Measurements from ENCODE around the gene IQSEC1. TPM values are rescaled to one million over a fixed set of nuclear protein-coding genes. Genes with fewer than 3 reads are reported as not detected.

The IQSEC1 gene
- total and polyA plus RNA-seq, 2 of the 8 experiments (the other 6 are each of a cell fraction or from before 2014, with no cell fraction given): 6.8 to 28.8 TPM

DNA sequence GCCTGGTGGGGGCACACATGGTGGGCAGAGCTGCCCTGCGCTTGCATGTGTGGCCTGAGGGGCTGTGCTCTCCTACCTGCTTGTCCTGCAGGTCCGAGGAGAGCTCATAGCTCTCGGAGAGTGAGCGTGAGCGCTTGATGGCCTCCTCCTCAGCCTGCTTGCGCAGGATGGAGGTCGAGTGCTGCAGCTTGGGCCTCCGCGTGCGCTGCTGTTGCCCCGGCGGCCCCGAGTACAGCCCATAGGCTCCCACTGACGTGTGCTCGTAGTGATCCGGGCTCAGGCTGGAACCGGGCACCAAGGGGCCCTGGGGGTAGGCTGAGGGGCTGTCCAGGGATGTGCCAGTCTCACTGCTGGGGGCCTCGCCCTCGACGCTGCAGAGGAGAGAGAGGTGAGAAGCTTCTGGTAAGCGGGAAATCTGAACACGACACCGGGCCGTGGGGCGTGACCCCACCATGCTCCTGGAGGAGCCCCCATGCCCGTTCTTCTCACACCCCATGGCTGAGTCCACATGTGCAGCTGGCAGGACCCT, 131.7 kb downstream of the IQSEC1 start:
- H3K23ac ChIP-seq (ENCODE audit: insufficient read length): no peak overlapping the region
- no peak overlapping the region for H3K18ac ChIP-seq (ENCODE audit: extremely low read depth, low read length)
- no peak overlapping the region for H2BK120ac ChIP-seq (replicated peaks; ENCODE audit: low read depth, low read length)
- H3K9me3 ChIP-seq (ENCODE audit: insufficient read depth in 2 of 2, low read depth in 1 of 2, low read length in 1 of 2): no peaks in the 10 kb centered on the region
- H3K56ac ChIP-seq (replicated peaks; ENCODE audit: insufficient read length, low read depth, low read length): no peak overlapping the region
- H3K4me2 ChIP-seq (ENCODE audit: insufficient read depth in 1 of 2, low read depth in 2 of 2, low read length in 2 of 2): no peak overlapping the region
- WGBS, 2 experiments (ENCODE audit: extremely low coverage in 1 of 2, insufficient coverage in 1 of 2, insufficient read length in 1 of 2, insufficient replicate concordance in 2 of 2, low coverage in 1 of 2, low lambda C conversion rate in 2 of 2, missing lambda C conversion rate in 1 of 2): 92% methylated on average over 26 of the region's 26 CpGs; no CpG with 5 or more reads in 1 of the 2 experiments
- no peaks in the 10 kb centered on the region for H3K79me2 ChIP-seq (ENCODE audit: control insufficient read depth in 1 of 2, insufficient read depth in 2 of 2, low read length in 2 of 2)
- no peak overlapping the region for H4K5ac ChIP-seq (ENCODE audit: insufficient read length, low read depth, low read length)
- H2AFZ ChIP-seq (ENCODE audit: low read length): no peak overlapping the region
- H4K91ac ChIP-seq (replicated peaks; ENCODE audit: insufficient read length, low read length): no peak overlapping the region
- POLR2A ChIA-PET (ENCODE audit: partially characterized antibody): interaction anchor here (0.5 kb wide), 1 partner anchor 93 kb away, joined by 3 read pairs; no protein-coding TSS in a partner anchor
- H3K36me3 ChIP-seq (ENCODE audit: control insufficient read depth in 2 of 4, insufficient read depth in 4 of 4, low read length in 3 of 4): no peaks in the 10 kb centered on the region; a peak in 2 of 8 replicates
- no peak for TF ChIP-seq TBP (IDR thresholded peaks at IDR 0.05; ENCODE audit: low read depth, low read length)
- no peak for TF ChIP-seq SIX5 (IDR thresholded peaks at IDR 0.05; ENCODE audit: low read depth, low read length)
- TF ChIP-seq CBX8 (IDR thresholded peaks at IDR 0.05; ENCODE audit: borderline replicate concordance, low read depth, low read length): no peak
- no peak for TF ChIP-seq CTBP2 (IDR thresholded peaks at IDR 0.05; ENCODE audit: borderline replicate concordance, insufficient read depth, insufficient read length, low read length)
- TF ChIP-seq, protein P1, sequence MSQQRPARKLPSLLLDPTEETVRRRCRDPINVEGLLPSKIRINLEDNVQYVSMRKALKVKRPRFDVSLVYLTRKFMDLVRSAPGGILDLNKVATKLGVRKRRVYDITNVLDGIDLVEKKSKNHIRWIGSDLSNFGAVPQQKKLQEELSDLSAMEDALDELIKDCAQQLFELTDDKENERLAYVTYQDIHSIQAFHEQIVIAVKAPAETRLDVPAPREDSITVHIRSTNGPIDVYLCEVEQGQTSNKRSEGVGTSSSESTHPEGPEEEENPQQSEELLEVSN (IDR thresholded peaks at IDR 0.05): no peak
- no peak for TF ChIP-seq CEBPB (IDR thresholded peaks at IDR 0.05; ENCODE audit: low read depth, low read length)
- TF ChIP-seq YY1 (IDR thresholded peaks at IDR 0.05; ENCODE audit: low read depth, low read length): no peak
- TF ChIP-seq ASH2L (IDR thresholded peaks at IDR 0.05; ENCODE audit: low read length): no peak
- no peak overlapping the region for H3K9ac ChIP-seq (replicated peaks in 1 of 4; ENCODE audit: extremely low read depth in 1 of 4, low read depth in 3 of 4, low read length in 3 of 4)
- H2BK5ac ChIP-seq (ENCODE audit: low read depth, low read length): no peak overlapping the region; the same call in 1 of the 2 replicates
- peaks cover 10% of the 10 kb centered on the region; the same call in 1 of the 2 replicates for H3K79me1 ChIP-seq (ENCODE audit: low read depth, low read length)
- no peak overlapping the region for H3K4me3 ChIP-seq (ENCODE audit: extremely low read depth in 1 of 4, insufficient read depth in 2 of 4, low read depth in 3 of 4, low read length in 4 of 4)
- peaks cover 6 to 7% of the 10 kb centered on the region in 2 experiments for H4K20me1 ChIP-seq (replicated peaks in 1 of 2; ENCODE audit: control insufficient read depth in 1 of 2, insufficient read depth in 2 of 2, low read length in 2 of 2)
- no peaks in the 10 kb centered on the region for H3K27me3 ChIP-seq (replicated peaks in 1 of 4; ENCODE audit: control insufficient read depth in 3 of 4, extremely low read depth in 1 of 4, insufficient read depth in 3 of 4, low read length in 3 of 4)
- DNase-seq (ENCODE audit: low read depth in 1 of 2, low spot score in 2 of 2) (no peak), FAIRE-seq (no peak)
- no peak overlapping the region for H2BK20ac ChIP-seq (ENCODE audit: low read length)
- H2AK5ac ChIP-seq (ENCODE audit: low read depth, low read length): no peak overlapping the region
- H3K4me1 ChIP-seq (replicated peaks in 1 of 4; ENCODE audit: control insufficient read depth in 3 of 4, insufficient read depth in 4 of 4, low read length in 3 of 4): peaks cover 0 to 9% (median 6%) of the 10 kb centered on the region in 4 experiments; a peak in 6 of 7 replicates
- no peak overlapping the region for H3K27ac ChIP-seq (ENCODE audit: low read depth, low read length)
- no peak overlapping the region for H3K4ac ChIP-seq (replicated peaks; ENCODE audit: insufficient read length, low read depth, low read length)
- H3K23me2 ChIP-seq (ENCODE audit: low read depth, low read length): no peaks in the 10 kb centered on the region
- CTCF ChIA-PET (ENCODE audit: partially characterized antibody): interaction anchor here (0.6 to 2.0 kb wide), 5 partner anchors 11 to 39 kb away, joined by 3 to 6 read pairs (median 5); no protein-coding TSS in a partner anchor
- H3K14ac ChIP-seq (ENCODE audit: insufficient read length): no peak overlapping the region
- H2BK12ac ChIP-seq (ENCODE audit: low read depth, low read length): no peak overlapping the region
- H4K8ac ChIP-seq (ENCODE audit: extremely low read depth, insufficient read depth, low read length): no peak overlapping the region; the same call in 1 of the 2 replicates
- no peak overlapping the region for H2BK15ac ChIP-seq (ENCODE audit: low read length)
